IMR-90 (cell line): Measurements from ENCODE around the gene FLT3LG. TPM values are rescaled to one million over a fixed set of nuclear protein-coding genes. Genes with fewer than 3 reads are reported as not detected.

Experiments
- ATAC-seq: fragments of 200-7000 bp; cut with Tn5 transposase; 2 replicates; pipeline ENCODE4 v1.9.1; 2020; ENCODE audit warnings: low read depth, mild to moderate bottlenecking, moderate library complexity
- BruUV-seq: library from RNA; stranded (reverse); fragments of 400-500 nt; replicated peaks from 2 replicates; lab custom pipeline; 2021; lab: Mats Ljungman, UMichigan
- CTCF ChIA-PET: fragments of 300-600 bp; formaldehyde crosslinking; extraction: SDS; loops from one replicate; lab custom pipeline; 2021; ENCODE audit warnings: antibody characterized with exemption; lab: Yijun Ruan, JAX
- POLR2A ChIA-PET: fragments of 300-600 bp; sonication (Branson Sonifier 250); formaldehyde crosslinking; loops from one replicate; lab custom pipeline; 2022; ENCODE audit warnings: antibody characterized with exemption; ENCODE audit not compliant: unreplicated experiment; lab: Charles Lee
- DNase-seq: peaks from one replicate; pipeline ENCODE4 v3.0.0; 2013
- H2AFZ ChIP-seq: replicated peaks from 2 replicates; pipeline ENCODE3; 2013; ENCODE audit warnings: low read length, mild to moderate bottlenecking; ENCODE audit not compliant: poor library complexity
- H2AK5ac ChIP-seq: 2 replicates; pipeline ENCODE4 v1.6.1; 2013; ENCODE audit warnings: low read depth, low read length, inconsistent platforms
- H2AK9ac ChIP-seq: replicated peaks from 2 replicates; pipeline ENCODE3; 2013; ENCODE audit warnings: mild to moderate bottlenecking, low read depth, low read length, moderate library complexity; ENCODE audit not compliant: poor library complexity
- H2BK120ac ChIP-seq: 2 replicates; pipeline ENCODE4 v1.6.1; 2013; ENCODE audit warnings: low read depth, low read length, inconsistent platforms
- H2BK15ac ChIP-seq: 3 replicates; pipeline ENCODE4 v1.6.1; 2013; ENCODE audit warnings: low read depth, low read length, inconsistent platforms
- H2BK20ac ChIP-seq: 2 replicates; pipeline ENCODE4 v1.6.1; 2013; ENCODE audit warnings: low read depth, mild to moderate bottlenecking, inconsistent platforms, low read length, moderate library complexity
- H2BK5ac ChIP-seq: 2 replicates; pipeline ENCODE4 v1.6.1; 2013; ENCODE audit warnings: mild to moderate bottlenecking, low read depth, low read length, inconsistent platforms; ENCODE audit not compliant: poor library complexity, severe bottlenecking
- H3K14ac ChIP-seq: replicated peaks from 2 replicates; pipeline ENCODE4 v1.6.1; 2013; ENCODE audit warnings: low read depth, low read length, inconsistent platforms
- H3K18ac ChIP-seq: 2 replicates; pipeline ENCODE4 v1.6.1; 2013; ENCODE audit warnings: low read depth, low read length, control low read depth
- H3K23ac ChIP-seq: 2 replicates; pipeline ENCODE4 v1.6.1; 2013; ENCODE audit warnings: low read depth, low read length, inconsistent platforms
- H3K27ac ChIP-seq: 2 replicates; pipeline ENCODE4 v1.5.1; 2013; ENCODE audit warnings: mild to moderate bottlenecking, control low read depth, low read length; ENCODE audit not compliant: insufficient read depth
- H3K27me3 ChIP-seq: 2 replicates; pipeline ENCODE4 v1.6.1; 2013; ENCODE audit warnings: low read length; ENCODE audit not compliant: control insufficient read depth, insufficient read depth
- H3K36me3 ChIP-seq: 2 replicates; pipeline ENCODE4 v1.6.1; 2013; ENCODE audit warnings: low read length, mixed read lengths; ENCODE audit not compliant: control insufficient read depth, insufficient read depth
- H3K4ac ChIP-seq: 2 replicates; pipeline ENCODE4 v1.6.1; 2013; ENCODE audit warnings: low read depth, low read length, inconsistent platforms
- H3K4me1 ChIP-seq: 2 replicates; pipeline ENCODE4 v1.6.1; 2013; ENCODE audit warnings: low read length, mixed read lengths; ENCODE audit not compliant: control insufficient read depth, insufficient read depth
- H3K4me2 ChIP-seq: 2 replicates; pipeline ENCODE4 v1.6.1; 2013; ENCODE audit warnings: low read depth, mild to moderate bottlenecking, control low read depth, low read length, moderate library complexity
- H3K4me3 ChIP-seq: 2 replicates; pipeline ENCODE4 v1.5.1; 2013; ENCODE audit warnings: low read depth, mild to moderate bottlenecking, control low read depth, low read length, moderate library complexity; ENCODE audit not compliant: insufficient read depth
- H3K56ac ChIP-seq: 2 replicates; pipeline ENCODE4 v1.6.1; 2013; ENCODE audit warnings: low read length, inconsistent platforms; ENCODE audit not compliant: insufficient read depth; ENCODE audit errors: extremely low read depth
- H3K79me1 ChIP-seq, 2 experiments: 2 replicates each; pipeline ENCODE4 v1.6.1; 2013; ENCODE audit warnings: low read length in 2 of 2, inconsistent platforms in 1 of 2, low read depth in 1 of 2
- H3K9ac ChIP-seq: 2 replicates; pipeline ENCODE4 v1.6.1; 2013; ENCODE audit warnings: low read depth, low read length, control low read depth
- H3K9me1 ChIP-seq: 2 replicates; pipeline ENCODE4 v1.6.1; 2013; ENCODE audit warnings: low read length, inconsistent platforms; ENCODE audit not compliant: insufficient read depth
- H3K9me3 ChIP-seq: 2 replicates; pipeline ENCODE4 v1.6.1; 2013; ENCODE audit warnings: low read length; ENCODE audit not compliant: control insufficient read depth, insufficient read depth
- H4K20me1 ChIP-seq: 2 replicates; pipeline ENCODE4 v1.6.1; 2013; ENCODE audit warnings: low read length, inconsistent platforms; ENCODE audit not compliant: insufficient read depth
- H4K5ac ChIP-seq: 2 replicates; pipeline ENCODE4 v1.6.1; 2013; ENCODE audit warnings: mild to moderate bottlenecking, low read depth, low read length, control low read depth
- H4K8ac ChIP-seq, 2 experiments: 2 replicates each; pipeline ENCODE4 v1.6.1; 2013; ENCODE audit warnings: low read depth in 2 of 2, low read length in 2 of 2, control low read depth in 1 of 2, inconsistent platforms in 1 of 2
- H4K91ac ChIP-seq: 2 replicates; pipeline ENCODE4 v1.6.1; 2013; ENCODE audit warnings: low read depth, low read length, inconsistent platforms; ENCODE audit not compliant: insufficient read depth
- BHLHE40 ChIP-seq: fragments of 150-350 bp; IDR thresholded peaks from 2 replicates; pipeline ENCODE4 v1.6.1; 2016; ENCODE audit warnings: mild to moderate bottlenecking, low read depth, low read length
- CTCF ChIP-seq: conservative IDR thresholded peaks from 2 replicates; pipeline ENCODE4 v1.5.1; 2012; ENCODE audit warnings: mild to moderate bottlenecking, low read depth, low read length, improper control_type of control experiment
- ELK1 ChIP-seq: fragments of 150-350 bp; IDR thresholded peaks from 2 replicates; pipeline ENCODE4 v1.6.1; 2016; ENCODE audit warnings: low read depth, mild to moderate bottlenecking, low read length, moderate library complexity, borderline replicate concordance
- FOS ChIP-seq: fragments of 150-350 bp; IDR thresholded peaks from 2 replicates; pipeline ENCODE4 v1.6.1; 2016; ENCODE audit warnings: low read depth, low read length
- POLR2A ChIP-seq: IDR thresholded peaks from 2 replicates; pipeline ENCODE4 v1.6.1; 2012; ENCODE audit warnings: mild to moderate bottlenecking, low read depth, low read length
- RAD21 ChIP-seq: IDR thresholded peaks from 2 replicates; pipeline ENCODE4 v1.6.1; 2012; ENCODE audit warnings: low read length, improper control_type of control experiment
- SMC3 ChIP-seq: fragments of 150-350 bp; IDR thresholded peaks from 2 replicates; pipeline ENCODE4 v1.6.1; 2016; ENCODE audit warnings: low read depth, mild to moderate bottlenecking, antibody characterized with exemption, low read length, moderate library complexity
- USF2 ChIP-seq: fragments of 150-350 bp; IDR thresholded peaks from 2 replicates; pipeline ENCODE4 v1.6.1; 2017; ENCODE audit warnings: mild to moderate bottlenecking, antibody characterized with exemption, low read length, low read depth
- WGBS, 2 experiments: methylation state at CpG; one replicate each; pipeline versions ENCODE4 v1.1.5 to v1.1.7; 2013; ENCODE audit warnings: missing lambda C conversion rate in 2 of 2; ENCODE audit not compliant: insufficient read length in 1 of 2; ENCODE audit errors: extremely low coverage in 2 of 2; 5-methylcytosine and 5-hydroxymethylcytosine counted together
- dilution Hi-C: fragments of 300-500 bp; cut with HindIII; formaldehyde crosslinking; loops from one replicate; pipeline ENCODE4 v1.14.3; 2018; ENCODE audit warnings: low sequenced_read_pairs; ENCODE audit not compliant: unreplicated experiment
- in situ Hi-C: fragments of 300-500 bp; cut with MboI; formaldehyde crosslinking; loops from 3 replicates; pipeline ENCODE4 v1.14.3; 2019; ENCODE audit warnings: low sequenced_read_pairs, inconsistent platforms, mixed read lengths
- intact Hi-C: fragments of 100-400 bp; cut with micrococcal nuclease; formaldehyde crosslinking; loops from 2 replicates; pipeline ENCODE4 v1.10.0; 2022
- polyA plus RNA-seq, 3 experiments: library from polyadenylated mRNA; depleted of rRNA; stranded (reverse); fragments of >200 nt; gene quantifications; 2 replicates each; pipeline ENCODE4 v1.2.3, GENCODE V29; 2012; ENCODE audit warnings: low replicate concordance in 1 of 3
- total RNA-seq: library from RNA; depleted of rRNA; stranded (reverse); fragments of >200 nt; gene quantifications from 2 replicates; pipeline ENCODE4 v1.2.3, GENCODE V29; 2012

FLT3LG gene
- total and polyA plus RNA-seq, 2 of the 4 experiments (the other 2 are of a cell fraction): 0.90 to 8.3 TPM

- ATAC-seq: no peak
- CTCF ChIA-PET: no interaction called here
- no peak for DNase-seq
- Histone ChIP-seq H3K4me2 (no peak overlapping the region), H3K4me3 (no peak overlapping the region), H2BK120ac (no peak overlapping the region), H3K18ac (no peak overlapping the region), H4K91ac (no peak overlapping the region), H3K14ac (no peak overlapping the region), H3K79me1 (peaks cover 9 to 22% of the 10 kb centered on the region in 2 experiments; a peak in 3 of 4 replicates), H2BK5ac (no peak overlapping the region), H2AK9ac (no peak overlapping the region), H3K9ac (no peak overlapping the region), H2BK20ac (no peak overlapping the region), H2AK5ac (no peak overlapping the region), H3K56ac (no peak overlapping the region), H4K5ac (no peak overlapping the region), H4K20me1 (no peaks in the 10 kb centered on the region), H3K23ac (no peak overlapping the region), H3K4ac (no peak overlapping the region), H3K27me3 (no peaks in the 10 kb centered on the region), H4K8ac (no peak overlapping the region), H3K4me1 (no peaks in the 10 kb centered on the region), H3K27ac (no peak overlapping the region), H3K9me1 (0 out of 2 replicates have a peak, but pooled peaks cover 5% of the 10 kb centered on the region), H2BK15ac (no peak overlapping the region), H3K36me3 (peaks cover 5% of the 10 kb centered on the region), H2AFZ (no peak overlapping the region), H3K9me3 (no peaks in the 10 kb centered on the region)
- dilution Hi-C loops (no loop called here), in situ Hi-C loops (no loop called here), intact Hi-C loops (no loop called here)
- no peak for TF ChIP-seq SMC3
- TF ChIP-seq CTCF: no peak
- TF ChIP-seq RAD21: no peak
- TF ChIP-seq POLR2A: no peak
- TF ChIP-seq BHLHE40: no peak
- no peak for TF ChIP-seq FOS
- TF ChIP-seq USF2: no peak
- no peak for TF ChIP-seq ELK1
- POLR2A ChIA-PET: no interaction called here
- BruUV-seq: no TSS peak
- WGBS, 2 experiments: no CpG with 5 or more reads among the region's 5 CpGs
Measured at GRCh38 chr19:49458567-49458903, 15.5 kb upstream of the FLT3LG start.
